Measurements from ENCODE around the gene RAC3. TPM values are rescaled to one million over a fixed set of nuclear protein-coding genes. Genes with fewer than 3 reads are reported as not detected.

RAC3 gene
- total RNA-seq, 1 experiment from 2014 or later: 84.8 TPM

DNA sequence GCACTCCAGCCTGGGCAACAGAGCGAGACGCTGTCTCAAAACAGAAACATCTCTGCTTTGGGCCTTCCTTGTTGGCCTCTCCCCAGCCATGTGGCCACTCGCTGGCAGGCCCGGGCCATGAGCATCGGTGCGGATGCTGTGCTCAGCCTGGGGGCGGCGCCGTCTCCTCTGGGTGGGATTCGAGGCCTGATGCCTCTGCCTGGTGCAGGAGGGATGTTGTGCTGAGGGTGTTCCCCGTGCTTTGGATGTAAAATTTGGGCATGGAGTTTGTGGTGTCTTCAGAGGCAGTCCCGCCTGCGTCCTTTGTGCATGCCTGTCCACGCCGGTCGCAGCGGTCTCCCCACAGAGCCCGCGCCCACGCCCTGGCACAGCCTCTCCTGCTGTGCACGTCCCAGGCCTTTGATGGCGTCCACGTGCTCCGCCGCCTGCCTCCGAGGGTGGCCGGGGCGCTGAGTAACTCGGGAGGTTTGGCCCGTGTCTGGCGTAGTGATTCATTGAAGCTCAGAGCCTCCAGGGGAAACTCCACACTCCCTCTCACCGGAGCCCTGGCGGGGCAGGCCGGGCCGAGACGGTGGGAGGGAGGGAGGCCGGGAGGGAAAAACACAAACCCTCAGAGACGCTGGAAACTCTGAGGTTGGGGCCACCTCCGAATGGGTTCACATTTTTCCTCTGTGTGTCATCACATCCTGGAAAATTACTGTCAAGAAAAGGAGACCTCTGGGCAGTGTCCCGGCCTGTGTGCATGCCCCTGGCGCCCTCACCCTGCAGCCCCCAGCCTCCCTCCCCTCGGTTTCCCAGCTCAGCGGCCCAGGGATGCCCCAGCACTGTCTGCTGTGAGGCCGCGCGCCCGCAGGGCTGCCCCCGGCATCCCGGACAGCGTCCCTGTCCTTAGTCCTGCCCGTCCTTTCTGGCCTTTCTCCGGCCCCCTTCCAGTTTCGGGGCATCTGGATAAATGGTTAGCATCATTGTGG, 27.8 kb upstream of the RAC3 start:
- Histone ChIP-seq H2BK15ac (ENCODE audit: low read depth, low read length) (no peak overlapping the region), H3K79me1 (ENCODE audit: insufficient read depth, low read depth, low read length, poor library complexity, severe bottlenecking) (no peaks in the 10 kb centered on the region), H4K5ac (ENCODE audit: insufficient read length, low read depth, low read length) (no peak overlapping the region), H2BK120ac (ENCODE audit: low read depth, low read length, poor library complexity, severe bottlenecking) (no peak overlapping the region), H3K79me2 (ENCODE audit: insufficient read depth, low read length) (no peaks in the 10 kb centered on the region), H3T11ph (ENCODE audit: low read length) (no peak overlapping the region), H3K18ac (ENCODE audit: insufficient read length, low read depth, low read length) (no peak overlapping the region), H3K4me2 (ENCODE audit: insufficient read depth, insufficient read length, low read length) (no peak overlapping the region), H4K20me1 (ENCODE audit: control insufficient read depth, insufficient read depth, insufficient read length) (no peaks in the 10 kb centered on the region), H2AFZ (ENCODE audit: low read length) (no peak overlapping the region), H3K27me3 (ENCODE audit: insufficient read depth, low read length) (no peaks in the 10 kb centered on the region), H3K56ac (ENCODE audit: insufficient read length, low read depth, low read length) (no peak overlapping the region), H3K23ac (ENCODE audit: insufficient read length, low read depth, low read length) (no peak overlapping the region), H2BK12ac (ENCODE audit: insufficient read length, low read depth, low read length) (no peak overlapping the region), H2BK5ac (ENCODE audit: insufficient read length, low read length) (no peak overlapping the region), H3K9me3 (ENCODE audit: control insufficient read depth, low read depth, low read length) (no peaks in the 10 kb centered on the region), H3K9ac (ENCODE audit: extremely low read depth, insufficient read length, low read length) (no peak overlapping the region), H3K4ac (ENCODE audit: low read depth, low read length) (no peak overlapping the region), H3K23me2 (ENCODE audit: insufficient read length, low read depth, low read length, poor library complexity, severe bottlenecking) (no peaks in the 10 kb centered on the region), H4K91ac (ENCODE audit: insufficient read length, low read depth, low read length) (no peak overlapping the region), H3K4me1 (ENCODE audit: insufficient read depth, low read length) (no peaks in the 10 kb centered on the region), H2AK5ac (ENCODE audit: insufficient read length, low read length) (no peak overlapping the region), H4K8ac (replicated peaks; ENCODE audit: insufficient read length, low read depth, low read length) (no peak overlapping the region), H3K27ac (ENCODE audit: insufficient read length, low read depth, low read length) (no peak overlapping the region), H3K14ac (ENCODE audit: insufficient read depth, low read length) (no peak overlapping the region), H2BK20ac (ENCODE audit: low read depth, low read length, poor library complexity, severe bottlenecking) (no peak overlapping the region)
- Mint-ChIP-seq H3K27ac (no peak overlapping the region), H3K9me3 (no peaks in the 10 kb centered on the region), H3K4me1 (no peaks in the 10 kb centered on the region), H3K4me3 (no peak overlapping the region), H3K27me3 (ENCODE audit: low read depth) (no peaks in the 10 kb centered on the region), H3K36me3 (ENCODE audit: insufficient read depth in 1 of 3, low read depth in 3 of 3) (no peaks in the 10 kb centered on the region)
- no peak for TF ChIP-seq CTCF (conservative IDR thresholded peaks at IDR 0.05)
- DNase-seq: no peak
- WGBS (ENCODE audit: extremely low coverage, insufficient read length, low lambda C conversion rate): no CpG with 5 or more reads among the region's 53 CpGs

Data from H9 (cell line).